Neural cell (in vitro differentiated cells): Measurements from ENCODE around the gene TRIM6.

Experiments used
- EP300 ChIP-seq: fragments of 450-650 bp; conservative IDR thresholded peaks from 2 replicates; pipeline ENCODE4 v1.6.1; 2014; ENCODE audit warnings: antibody characterized with exemption, mild to moderate bottlenecking, moderate library complexity; ENCODE audit not compliant: poor library complexity, severe bottlenecking
- MXI1 ChIP-seq: fragments of 450-650 bp; conservative IDR thresholded peaks from 2 replicates; pipeline ENCODE4 v1.6.1; 2014; ENCODE audit warnings: antibody characterized with exemption, mild to moderate bottlenecking; ENCODE audit not compliant: poor library complexity, severe bottlenecking
- POLR2AphosphoS5 ChIP-seq: IDR thresholded peaks from 2 replicates; pipeline ENCODE4 v1.6.1; 2012
- SMC3 ChIP-seq: fragments of 450-650 bp; conservative IDR thresholded peaks from 2 replicates; pipeline ENCODE4 v1.6.1; 2014; ENCODE audit warnings: antibody characterized with exemption, mild to moderate bottlenecking, moderate library complexity; ENCODE audit not compliant: poor library complexity
- TAF1 ChIP-seq: IDR thresholded peaks from 2 replicates; pipeline ENCODE4 v1.6.1; 2012; ENCODE audit warnings: low read depth
- TF ChIP-seq, protein P1 (sequence below): fragments of 450-650 bp; IDR thresholded peaks from 2 replicates; pipeline ENCODE4 v1.5.1; 2014; ENCODE audit warnings: antibody characterized with exemption, mild to moderate bottlenecking, moderate library complexity; ENCODE audit not compliant: poor library complexity, severe bottlenecking
- TF ChIP-seq, protein P2 (sequence below): IDR thresholded peaks from 2 replicates; pipeline ENCODE4 v1.6.1; 2012; ENCODE audit warnings: borderline replicate concordance

DNA sequence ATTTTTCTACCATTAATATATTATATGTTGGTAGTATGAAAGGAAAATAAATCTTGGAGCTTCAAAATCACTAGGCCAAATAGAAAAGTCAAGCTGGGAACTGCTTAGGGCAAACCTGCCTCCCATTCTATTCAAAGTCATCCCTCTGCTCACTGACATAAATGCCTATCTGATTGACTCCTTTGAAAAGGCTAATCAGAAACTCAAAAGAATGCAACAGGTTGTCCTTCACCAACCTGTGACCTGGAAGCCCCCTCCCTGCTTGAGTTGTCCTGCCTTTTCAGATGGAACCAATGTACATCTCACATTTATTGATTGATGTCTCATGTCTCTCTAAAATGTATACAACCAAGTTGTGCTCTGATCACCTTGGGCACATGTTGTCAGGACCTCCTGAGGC lies 25.1 kb downstream of the TRIM6 start:
- TF ChIP-seq, protein P1, sequence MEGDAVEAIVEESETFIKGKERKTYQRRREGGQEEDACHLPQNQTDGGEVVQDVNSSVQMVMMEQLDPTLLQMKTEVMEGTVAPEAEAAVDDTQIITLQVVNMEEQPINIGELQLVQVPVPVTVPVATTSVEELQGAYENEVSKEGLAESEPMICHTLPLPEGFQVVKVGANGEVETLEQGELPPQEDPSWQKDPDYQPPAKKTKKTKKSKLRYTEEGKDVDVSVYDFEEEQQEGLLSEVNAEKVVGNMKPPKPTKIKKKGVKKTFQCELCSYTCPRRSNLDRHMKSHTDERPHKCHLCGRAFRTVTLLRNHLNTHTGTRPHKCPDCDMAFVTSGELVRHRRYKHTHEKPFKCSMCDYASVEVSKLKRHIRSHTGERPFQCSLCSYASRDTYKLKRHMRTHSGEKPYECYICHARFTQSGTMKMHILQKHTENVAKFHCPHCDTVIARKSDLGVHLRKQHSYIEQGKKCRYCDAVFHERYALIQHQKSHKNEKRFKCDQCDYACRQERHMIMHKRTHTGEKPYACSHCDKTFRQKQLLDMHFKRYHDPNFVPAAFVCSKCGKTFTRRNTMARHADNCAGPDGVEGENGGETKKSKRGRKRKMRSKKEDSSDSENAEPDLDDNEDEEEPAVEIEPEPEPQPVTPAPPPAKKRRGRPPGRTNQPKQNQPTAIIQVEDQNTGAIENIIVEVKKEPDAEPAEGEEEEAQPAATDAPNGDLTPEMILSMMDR: no peak
- no peak for TF ChIP-seq EP300
- TF ChIP-seq MXI1: no peak
- TF ChIP-seq TAF1: no peak
- no peak for TF ChIP-seq SMC3
- TF ChIP-seq POLR2AphosphoS5: no peak
- TF ChIP-seq, protein P2, sequence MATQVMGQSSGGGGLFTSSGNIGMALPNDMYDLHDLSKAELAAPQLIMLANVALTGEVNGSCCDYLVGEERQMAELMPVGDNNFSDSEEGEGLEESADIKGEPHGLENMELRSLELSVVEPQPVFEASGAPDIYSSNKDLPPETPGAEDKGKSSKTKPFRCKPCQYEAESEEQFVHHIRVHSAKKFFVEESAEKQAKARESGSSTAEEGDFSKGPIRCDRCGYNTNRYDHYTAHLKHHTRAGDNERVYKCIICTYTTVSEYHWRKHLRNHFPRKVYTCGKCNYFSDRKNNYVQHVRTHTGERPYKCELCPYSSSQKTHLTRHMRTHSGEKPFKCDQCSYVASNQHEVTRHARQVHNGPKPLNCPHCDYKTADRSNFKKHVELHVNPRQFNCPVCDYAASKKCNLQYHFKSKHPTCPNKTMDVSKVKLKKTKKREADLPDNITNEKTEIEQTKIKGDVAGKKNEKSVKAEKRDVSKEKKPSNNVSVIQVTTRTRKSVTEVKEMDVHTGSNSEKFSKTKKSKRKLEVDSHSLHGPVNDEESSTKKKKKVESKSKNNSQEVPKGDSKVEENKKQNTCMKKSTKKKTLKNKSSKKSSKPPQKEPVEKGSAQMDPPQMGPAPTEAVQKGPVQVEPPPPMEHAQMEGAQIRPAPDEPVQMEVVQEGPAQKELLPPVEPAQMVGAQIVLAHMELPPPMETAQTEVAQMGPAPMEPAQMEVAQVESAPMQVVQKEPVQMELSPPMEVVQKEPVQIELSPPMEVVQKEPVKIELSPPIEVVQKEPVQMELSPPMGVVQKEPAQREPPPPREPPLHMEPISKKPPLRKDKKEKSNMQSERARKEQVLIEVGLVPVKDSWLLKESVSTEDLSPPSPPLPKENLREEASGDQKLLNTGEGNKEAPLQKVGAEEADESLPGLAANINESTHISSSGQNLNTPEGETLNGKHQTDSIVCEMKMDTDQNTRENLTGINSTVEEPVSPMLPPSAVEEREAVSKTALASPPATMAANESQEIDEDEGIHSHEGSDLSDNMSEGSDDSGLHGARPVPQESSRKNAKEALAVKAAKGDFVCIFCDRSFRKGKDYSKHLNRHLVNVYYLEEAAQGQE: no peak
